Activated CD8-positive, alpha-beta T cell treated with anti-CD3 and anti-CD28 coated beads for 36 hours (primary cell): ENCODE measurements around the gene CSNK1D. TPM values are rescaled to one million over a fixed set of nuclear protein-coding genes. Genes with fewer than 3 reads are reported as not detected.

Source experiments
- ATAC-seq: fragments of 200-7000 bp; cut with Tn5 transposase; one replicate; pipeline ENCODE4 v1.10.0; 2021; ENCODE audit warnings: mild to moderate bottlenecking, moderate library complexity
- CTCF ChIA-PET: fragments of 350-600 bp; sonication (Branson Sonifier 250); formaldehyde crosslinking; loops from one replicate; lab custom pipeline; 2021; ENCODE audit warnings: antibody characterized with exemption; lab: Charles Lee
- POLR2A ChIA-PET: fragments of 350-600 bp; sonication (Branson Sonifier 250); formaldehyde crosslinking; loops from one replicate; lab custom pipeline; 2021; ENCODE audit warnings: antibody characterized with exemption; lab: Charles Lee
- DNase-seq: peaks from one replicate; pipeline ENCODE4 v3.0.0-alpha.2; 2020
- H3K27ac Mint-ChIP-seq: one replicate; pipeline ENCODE4 v1.8.0; 2021; ENCODE audit warnings: mild to moderate bottlenecking, mixed read lengths
- H3K27me3 Mint-ChIP-seq: one replicate; pipeline ENCODE4 v1.8.0; 2021; ENCODE audit warnings: mixed read lengths
- H3K36me3 Mint-ChIP-seq: one replicate; pipeline ENCODE4 v1.8.0; 2021; ENCODE audit warnings: low read depth, mixed read lengths
- H3K4me1 Mint-ChIP-seq: one replicate; pipeline ENCODE4 v1.8.0; 2021; ENCODE audit warnings: low read depth, mixed read lengths
- H3K4me3 Mint-ChIP-seq: one replicate; pipeline ENCODE4 v1.8.0; 2021; ENCODE audit warnings: mild to moderate bottlenecking, moderate library complexity, mixed read lengths
- H3K9me3 Mint-ChIP-seq: one replicate; pipeline ENCODE4 v1.8.0; 2021; ENCODE audit warnings: mixed read lengths
- CTCF ChIP-seq: fragments of 200-600 bp; IDR thresholded peaks from one replicate; pipeline ENCODE4 v1.8.0; 2022; ENCODE audit warnings: antibody characterized with exemption, mild to moderate bottlenecking
- intact Hi-C: fragments of 100-400 bp; cut with micrococcal nuclease; formaldehyde crosslinking; loops from one replicate; pipeline ENCODE4 v1.10.0; 2022
- total RNA-seq, 2 experiments: library from RNA; stranded (reverse); gene quantifications; one replicate each; pipeline ENCODE4 v1.2.3, GENCODE V29; 2021

Gene CSNK1D
- total RNA-seq, 2 experiments from 2014 or later, result 90.6 to 97.0 TPM

- ChIA-PET CTCF (interaction anchor here (1.7 kb wide), 1 partner anchor 12 kb away, joined by 6 read pairs; no protein-coding TSS in a partner anchor), POLR2A (interaction anchor here (1.5 kb wide), 1 partner anchor 51 kb away, joined by 4 read pairs; no protein-coding TSS in a partner anchor)
- intact Hi-C loops, result no loop called here
- peak overlapping the region; percentile 74 for H3K27ac Mint-ChIP-seq
- DNase-seq, result no peak
- peaks cover 20% of the 10 kb centered on the region for H3K4me1 Mint-ChIP-seq
- TF ChIP-seq CTCF, result no peak
- H3K4me3 Mint-ChIP-seq, result no peak overlapping the region
- H3K36me3 Mint-ChIP-seq, result peaks cover 70% of the 10 kb centered on the region
- no peaks in the 10 kb centered on the region for H3K27me3 Mint-ChIP-seq
- no peak for ATAC-seq
- no peaks in the 10 kb centered on the region for H3K9me3 Mint-ChIP-seq
Observed at GRCh38 chr17:82247182-82247823, 26.2 kb downstream of the CSNK1D start.

GRCh38 chr17:82246365-82247181, 26.9 kb downstream of the CSNK1D start:
- no peak for ATAC-seq
- Mint-ChIP-seq H3K36me3 (peaks cover 63% of the 10 kb centered on the region), H3K4me3 (no peak overlapping the region), H3K27me3 (no peaks in the 10 kb centered on the region), H3K9me3 (no peaks in the 10 kb centered on the region), H3K4me1 (peaks cover 25% of the 10 kb centered on the region), H3K27ac (peak overlapping the region; percentile 74)
- no peak for DNase-seq
- CTCF ChIA-PET, result interaction anchor here (1.7 kb wide), 1 partner anchor 11 kb away, joined by 6 read pairs; no protein-coding TSS in a partner anchor
- POLR2A ChIA-PET, result interaction anchor here (1.1 to 1.5 kb wide), 2 partner anchors 52 to 75 kb away, joined by 3 to 4 read pairs; no protein-coding TSS in a partner anchor
- no peak for TF ChIP-seq CTCF
- intact Hi-C loops, result no loop called here

GRCh38 chr17:82246040-82246364, 27.5 kb downstream of the CSNK1D start:
- ATAC-seq (no peak), DNase-seq (no peak)
- H3K27ac Mint-ChIP-seq, result peak overlapping the region; percentile 74
- POLR2A ChIA-PET, result interaction anchor here (0.7 to 1.6 kb wide), 5 partner anchors 9 to 193 kb away, joined by 3 to 4 read pairs (median 3); no protein-coding TSS in a partner anchor
- H3K36me3 Mint-ChIP-seq, result peaks cover 57% of the 10 kb centered on the region
- H3K27me3 Mint-ChIP-seq, result no peaks in the 10 kb centered on the region
- H3K4me3 Mint-ChIP-seq, result no peak overlapping the region
- intact Hi-C loops, result no loop called here
- CTCF ChIA-PET, result interaction anchor here (1.7 kb wide), 1 partner anchor 10 kb away, joined by 6 read pairs; no protein-coding TSS in a partner anchor
- no peak for TF ChIP-seq CTCF
- no peaks in the 10 kb centered on the region for H3K9me3 Mint-ChIP-seq
- peaks cover 30% of the 10 kb centered on the region for H3K4me1 Mint-ChIP-seq

- peak overlapping the region; percentile 74 for H3K27ac Mint-ChIP-seq
- TF ChIP-seq CTCF, result no peak
- POLR2A ChIA-PET, result interaction anchor here (0.7 to 1.6 kb wide), 5 partner anchors 8 to 193 kb away, joined by 3 to 4 read pairs (median 3); no protein-coding TSS in a partner anchor
- peaks cover 56% of the 10 kb centered on the region for H3K36me3 Mint-ChIP-seq
- intact Hi-C loops, result no loop called here
- H3K9me3 Mint-ChIP-seq, result no peaks in the 10 kb centered on the region
- no peak for DNase-seq
- ATAC-seq, result no peak
- H3K4me3 Mint-ChIP-seq, result no peak overlapping the region
- no peaks in the 10 kb centered on the region for H3K27me3 Mint-ChIP-seq
- CTCF ChIA-PET, result interaction anchor here (1.7 kb wide), 1 partner anchor 10 kb away, joined by 6 read pairs; no protein-coding TSS in a partner anchor
- H3K4me1 Mint-ChIP-seq, result peaks cover 36% of the 10 kb centered on the region
Observed at GRCh38 chr17:82245134-82246039, 28.1 kb downstream of the CSNK1D start.
